HepG2 (cell line): ENCODE measurements around the gene CLIC4. TPM values are rescaled to one million over a fixed set of nuclear protein-coding genes. Genes with fewer than 3 reads are reported as not detected.
A peak's percentile ranks its signal among the peaks of the same experiment; 100 is the strongest.

Source experiments
- ATAC-seq: fragments of 200-7000 bp; cut with Tn5 transposase; 3 replicates; pipeline ENCODE4 v1.9.1; 2020; ENCODE audit warnings: mild to moderate bottlenecking, moderate library complexity
- BruUV-seq: library from RNA; stranded (reverse); fragments of 400-500 nt; replicated peaks from 2 replicates; lab custom pipeline; 2021; lab: Mats Ljungman, UMichigan
- CTCF ChIA-PET: fragments of 300-600 bp; formaldehyde crosslinking; extraction: SDS; loops from one replicate; lab custom pipeline; 2021; ENCODE audit warnings: low total read pairs, inconsistent platforms, low intra/inter-chr PET ratio; lab: Yijun Ruan, JAX
- POLR2A ChIA-PET: fragments of 350-600 bp; sonication (Branson Sonifier 250); formaldehyde crosslinking; loops from one replicate; lab custom pipeline; 2020; ENCODE audit warnings: antibody characterized with exemption, inconsistent platforms; lab: Yijun Ruan, JAX
- DNase-seq: peaks from one replicate; pipeline ENCODE4 v3.0.0-alpha.2; 2015; ENCODE audit warnings: low spot score
- FAIRE-seq: peaks from 3 replicates; lab custom pipeline; 2011; peaks lifted over from hg19 to GRCh38; lab: Jason Lieb, UNC
- H2AFZ ChIP-seq: one replicate; pipeline ENCODE4 v1.6.1; 2011; ENCODE audit warnings: low read length, inconsistent platforms
- H3K27ac ChIP-seq: fragments of 300-600 bp; 3 replicates; pipeline ENCODE4 v1.8.0; 2011; ENCODE audit warnings: mixed run types, mild to moderate bottlenecking, mixed read lengths, low read length, inconsistent platforms; ENCODE audit not compliant: insufficient read depth; ENCODE audit errors: extremely low read length
- H3K27me3 ChIP-seq, 2 experiments: fragments of 200-600 bp in 1 of 2; 2 replicates in 1 of 2; 3 replicates in 1 of 2; pipeline versions ENCODE4 v1.6.0 to v1.8.0; 2011; ENCODE audit warnings: low read length in 2 of 2, mild to moderate bottlenecking in 2 of 2, moderate library complexity in 2 of 2, inconsistent platforms in 1 of 2; ENCODE audit not compliant: insufficient read depth in 2 of 2, control insufficient read depth in 1 of 2
- H3K36me3 ChIP-seq, 2 experiments: fragments of 200-600 bp in 1 of 2; replicated peaks in 1 of 2; 2 replicates in 1 of 2; 3 replicates in 1 of 2; pipeline versions ENCODE4 v1.5.1 to v1.8.0; 2011; ENCODE audit warnings: low read length in 2 of 2, inconsistent platforms in 1 of 2; ENCODE audit not compliant: insufficient read depth in 2 of 2, control insufficient read depth in 1 of 2
- H3K4me1 ChIP-seq: 2 replicates; pipeline ENCODE4 v1.5.1; 2012; ENCODE audit warnings: low read length, inconsistent platforms; ENCODE audit not compliant: insufficient read depth
- H3K4me2 ChIP-seq: 2 replicates; pipeline ENCODE4 v1.6.0; 2011; ENCODE audit warnings: low read depth, low read length, inconsistent platforms
- H3K4me3 ChIP-seq, 3 experiments: fragments of 200-600 bp in 1 of 3; sonication (generic), shearing (Covaris generic) in 1 of 3; replicated peaks in 1 of 3; 2 replicates each; pipeline ENCODE4 v1.5.1; 2011 to 2016; ENCODE audit warnings: low read length in 3 of 3, inconsistent platforms in 2 of 3, low read depth in 2 of 3, mild to moderate bottlenecking in 2 of 3, control low read depth in 1 of 3, mixed read lengths in 1 of 3; ENCODE audit not compliant: insufficient read depth in 1 of 3
- H3K79me2 ChIP-seq: one replicate; pipeline ENCODE4 v1.6.1; 2011; ENCODE audit warnings: low read length, inconsistent platforms; ENCODE audit not compliant: insufficient read depth
- H3K9ac ChIP-seq: 2 replicates; pipeline ENCODE4 v1.6.0; 2011; ENCODE audit warnings: mild to moderate bottlenecking, low read depth, low read length, inconsistent platforms; ENCODE audit not compliant: insufficient read depth
- H3K9me3 ChIP-seq: 2 replicates; pipeline ENCODE4 v1.5.1; 2012; ENCODE audit warnings: mild to moderate bottlenecking, low read length
- H4K20me1 ChIP-seq: 2 replicates; pipeline ENCODE4 v1.6.0; 2011; ENCODE audit warnings: inconsistent platforms, mild to moderate bottlenecking, low read length, moderate library complexity; ENCODE audit not compliant: insufficient read depth
- FOSL2 ChIP-seq: sonication (generic); formaldehyde crosslinking; IDR thresholded peaks from 2 replicates; pipeline ENCODE4 v1.4.0; 2020; ENCODE audit warnings: missing genetic modification reagents
- NFE2L2 ChIP-seq: fragments of 150-350 bp; IDR thresholded peaks from 2 replicates; pipeline ENCODE4 v1.6.1; 2014; ENCODE audit warnings: low read length
- NPAS2 ChIP-seq: sonication (generic); formaldehyde crosslinking; IDR thresholded peaks from 2 replicates; pipeline ENCODE4 v1.8.0; 2022; ENCODE audit warnings: mild to moderate bottlenecking, missing genetic modification reagents, borderline replicate concordance
- RBFOX2 ChIP-seq: fragments of 200-400 bp; formaldehyde crosslinking; IDR thresholded peaks from 2 replicates; pipeline ENCODE4 v1.6.1; 2017; ENCODE audit warnings: low read depth, mild to moderate bottlenecking, low read length
- TFAP4 ChIP-seq: sonication (generic); IDR thresholded peaks from 2 replicates; pipeline ENCODE4 v1.6.1; 2016; ENCODE audit warnings: low read depth, borderline replicate concordance
- ZBTB3 ChIP-seq: sonication (generic); formaldehyde crosslinking; IDR thresholded peaks from 2 replicates; pipeline ENCODE4 v1.4.0; 2020; ENCODE audit warnings: low read depth, mild to moderate bottlenecking, moderate library complexity, missing genetic modification reagents, borderline replicate concordance
- ZEB1 ChIP-seq: IDR thresholded peaks from 2 replicates; pipeline ENCODE4 v1.6.1; 2012; ENCODE audit warnings: mild to moderate bottlenecking, low read depth, inconsistent platforms; ENCODE audit not compliant: insufficient replicate concordance
- ZNF460 ChIP-seq: sonication (generic); formaldehyde crosslinking; IDR thresholded peaks from 2 replicates; pipeline ENCODE4 v1.5.1; 2020; ENCODE audit warnings: missing genetic modification reagents, mild to moderate bottlenecking, borderline replicate concordance
- WGBS: methylation state at CpG from one replicate; pipeline ENCODE4 v1.1.6; 2017; ENCODE audit warnings: low lambda C conversion rate; 5-methylcytosine and 5-hydroxymethylcytosine counted together
- in situ Hi-C: cut with HindIII; loops from 2 replicates; pipeline ENCODE4 v1.10.0; 2017; ENCODE audit warnings: low pct_unique_long_range_greater_than_20kb; ENCODE audit not compliant: extremely low pct_ligation_motif_present
- intact Hi-C: fragments of 100-400 bp; cut with micrococcal nuclease; formaldehyde crosslinking; loops from one replicate; pipeline ENCODE4 v1.10.0; 2022; ENCODE audit not compliant: unreplicated experiment
- polyA plus RNA-seq, 8 experiments: library from polyadenylated mRNA; depleted of rRNA in 3 of 8; stranded (reverse) in 7 of 8; unstranded in 1 of 8; fragments of >200 nt; fragmentation: Illumina TruSeq in 4 of 8; extraction: Trizol in 4 of 8; gene quantifications; 2 replicates each; pipeline versions ENCODE4 v1.2.1 to v1.2.3, GENCODE V29; 2011 to 2016; ENCODE audit warnings: low read depth in 4 of 8, missing spikeins in 1 of 8, mixed read lengths in 1 of 8; ENCODE audit not compliant: insufficient read depth in 1 of 8
- total RNA-seq, 5 experiments: library from RNA; depleted of rRNA; stranded (reverse); fragments of >200 nt; fragmentation: Illumina TruSeq; extraction: Trizol; gene quantifications; 2 replicates each; pipeline ENCODE4 v1.2.3, GENCODE V29; 2016; ENCODE audit warnings: low read depth in 1 of 5

The CLIC4 gene
- total and polyA plus RNA-seq, 2 of the 13 experiments (the other 11 are each of a cell fraction or from before 2014, with no cell fraction given): 23.3 to 77.4 TPM

- TF ChIP-seq ZNF460 (CRISPR knock-in tag): no peak
- no peak for TF ChIP-seq NPAS2
- peak; percentile 32; the same call in 1 of the 2 replicates for TF ChIP-seq TFAP4
- no peak for TF ChIP-seq FOSL2
- TF ChIP-seq ZBTB3 (CRISPR knock-in tag): no peak
- TF ChIP-seq NFE2L2: no peak
- no peak for TF ChIP-seq RBFOX2
- no peak for TF ChIP-seq ZEB1
- Histone ChIP-seq H3K36me3 (no peaks in the 10 kb centered on the region), H3K4me1 (peaks cover 73% of the 10 kb centered on the region), H4K20me1 (no peaks in the 10 kb centered on the region), H3K27ac (no peak overlapping the region), H3K4me3 (no peak overlapping the region), H3K79me2 (no peaks in the 10 kb centered on the region), H3K9ac (no peak overlapping the region), H3K27me3 (no peaks in the 10 kb centered on the region), H2AFZ (no peak overlapping the region), H3K9me3 (no peaks in the 10 kb centered on the region), H3K4me2 (peak overlapping the region; percentile 42; the same call in 1 of the 2 replicates)
- CTCF ChIA-PET: no interaction called here
- in situ Hi-C loops (no loop called here), intact Hi-C loops (no loop called here)
- BruUV-seq: no TSS peak
- no peak for FAIRE-seq
- no peak for ATAC-seq
- WGBS: 52% methylated on average over 10 of the region's 10 CpGs
- POLR2A ChIA-PET: interaction anchor here (1.2 kb wide), 1 partner anchor 16 kb away, joined by 5 read pairs; the partner anchor contains the start of gene CLIC4
- DNase-seq: no peak
Observed at GRCh38 chr1:24728982-24729381, 16.3 kb upstream of the CLIC4 start.
